DMS53 (cell line): ENCODE measurements around the gene CDKL4.
"Not testable (repeated sequence)": the region's sequence is repeated elsewhere in the genome, so short reads cannot be mapped to it uniquely, and the experiment has no call there.

Experiments used
- DNase-seq: peaks from one replicate; lab custom pipeline; 2025; lab: John Stamatoyannopoulos, UW

CDKL4 gene

GRCh38 chr2:39243469-39244123 is at the start of gene CDKL4:
CDKL4 (minus strand) TSS chr2:39243970.
- DNase-seq = no peak

- no peak for DNase-seq
These were observed 46.7 kb upstream of the CDKL4 start for GRCh38 chr2:39290433-39290832.

GRCh38 chr2:39289609-39290008 is 45.8 kb upstream of the CDKL4 start:
- no peak for DNase-seq

GRCh38 chr2:39283561-39283960 is 39.8 kb upstream of the CDKL4 start:
- no peak for DNase-seq

- no peak for DNase-seq
These were observed 37.6 kb upstream of the CDKL4 start for GRCh38 chr2:39281391-39281790.

GRCh38 chr2:39275016-39275415 is 31.2 kb upstream of the CDKL4 start:
- no peak for DNase-seq

- no peak for DNase-seq
These were observed 26.2 kb upstream of the CDKL4 start for GRCh38 chr2:39269941-39270340.

- DNase-seq = no peak
These were observed 23.2 kb upstream of the CDKL4 start for GRCh38 chr2:39266916-39267434.

GRCh38 chr2:39266139-39266805 is 22.5 kb upstream of the CDKL4 start:
- DNase-seq = no peak

- no peak for DNase-seq
These were observed 21.5 kb upstream of the CDKL4 start for GRCh38 chr2:39265315-39265714.

- DNase-seq = no peak
These were observed 21.0 kb upstream of the CDKL4 start for GRCh38 chr2:39264733-39265132.

- no peak for DNase-seq
These were observed 16.3 kb upstream of the CDKL4 start for GRCh38 chr2:39260087-39260486.

GRCh38 chr2:39256040-39256439 is 12.3 kb upstream of the CDKL4 start:
- no peak for DNase-seq

- no peak for DNase-seq
These were observed 9.2 kb upstream of the CDKL4 start for GRCh38 chr2:39252888-39253518.

- DNase-seq = no peak
These were observed 3.8 kb upstream of the CDKL4 start for GRCh38 chr2:39247512-39248043.

- DNase-seq = no peak
These were observed 2.7 kb upstream of the CDKL4 start for GRCh38 chr2:39246382-39246980.

GRCh38 chr2:39244963-39245625 is 1.3 kb upstream of the CDKL4 start:
- DNase-seq = not testable (repeated sequence)

- not testable (repeated sequence) for DNase-seq
These were observed 582 bp upstream of the CDKL4 start for GRCh38 chr2:39244241-39244862.

GRCh38 chr2:39241588-39241987 is 2.2 kb downstream of the CDKL4 start:
- DNase-seq = no peak

GRCh38 chr2:39240758-39241157 is 3.0 kb downstream of the CDKL4 start:
- no peak for DNase-seq

- no peak for DNase-seq
These were observed 9.0 kb downstream of the CDKL4 start for GRCh38 chr2:39234754-39235153.
